Naive thymus-derived CD4-positive, alpha-beta T cell (primary cell): ENCODE data around the gene PTTG1. TPM values are rescaled to one million over a fixed set of nuclear protein-coding genes. Genes with fewer than 3 reads are reported as not detected.

ENCODE experiments used
- ATAC-seq: fragments of 150-1000 bp; cut with Tn5 transposase; 2 replicates; pipeline ENCODE4 v1.10.0; 2021; ENCODE audit warnings: mild to moderate bottlenecking, moderate library complexity
- CTCF ChIA-PET: fragments of 350-600 bp; sonication (Branson Sonifier 250); formaldehyde crosslinking; loops from one replicate; lab custom pipeline; 2021; ENCODE audit warnings: antibody characterized with exemption; lab: Charles Lee
- POLR2A ChIA-PET: fragments of 350-600 bp; sonication (Branson Sonifier 250); formaldehyde crosslinking; loops from one replicate; lab custom pipeline; 2021; ENCODE audit warnings: antibody characterized with exemption, inconsistent platforms; lab: Charles Lee
- DNase-seq, 9 donors: peaks; one replicate each; pipeline versions ENCODE4 v3.0.0 to v3.0.0-alpha.2; 2020 to 2022; ENCODE audit warnings: mixed read lengths in 1 of 9
- H3K27ac ChIP-seq: one replicate; pipeline ENCODE4 v1.7.0; 2013; ENCODE audit warnings: mild to moderate bottlenecking, low read depth, low read length, moderate library complexity
- H3K27me3 ChIP-seq, 2 donors: one replicate each; pipeline ENCODE4 v1.7.0; 2013; ENCODE audit warnings: low read length in 2 of 2, mild to moderate bottlenecking in 2 of 2, moderate library complexity in 2 of 2; ENCODE audit not compliant: control insufficient read depth in 2 of 2, insufficient read depth in 2 of 2
- H3K36me3 ChIP-seq, 3 experiments: 1 replicate in 2 of 3; 2 replicates in 1 of 3; pipeline ENCODE4 v1.7.0; 2013; ENCODE audit warnings: low read length in 3 of 3, mild to moderate bottlenecking in 3 of 3, moderate library complexity in 1 of 3; ENCODE audit not compliant: insufficient read depth in 3 of 3, control insufficient read depth in 2 of 3
- H3K4me1 ChIP-seq, 2 donors: one replicate each; pipeline ENCODE4 v1.7.0; 2013; ENCODE audit warnings: low read length in 2 of 2, mild to moderate bottlenecking in 2 of 2, moderate library complexity in 1 of 2; ENCODE audit not compliant: control insufficient read depth in 2 of 2, insufficient read depth in 2 of 2
- H3K4me3 ChIP-seq: 2 replicates; pipeline ENCODE4 v1.7.0; 2013; ENCODE audit warnings: mild to moderate bottlenecking, low read length
- H3K9me3 ChIP-seq, 3 experiments: 1 replicate in 2 of 3; 2 replicates in 1 of 3; pipeline ENCODE4 v1.7.0; 2013; ENCODE audit warnings: low read length in 3 of 3; ENCODE audit not compliant: control insufficient read depth in 2 of 3
- H3K27ac Mint-ChIP-seq, 9 donors: one replicate each; pipeline ENCODE4 v1.8.0; 2020 to 2022; ENCODE audit warnings: mixed read lengths in 9 of 9, mild to moderate bottlenecking in 8 of 9, moderate library complexity in 5 of 9, inconsistent platforms in 2 of 9
- H3K27me3 Mint-ChIP-seq, 5 donors: one replicate each; pipeline ENCODE4 v1.8.0; 2021 to 2022; ENCODE audit warnings: mixed read lengths in 5 of 5, mild to moderate bottlenecking in 1 of 5
- H3K36me3 Mint-ChIP-seq, 5 donors: one replicate each; pipeline ENCODE4 v1.8.0; 2020 to 2022; ENCODE audit warnings: mixed read lengths in 5 of 5, mild to moderate bottlenecking in 3 of 5, inconsistent platforms in 1 of 5
- H3K4me1 Mint-ChIP-seq, 7 donors: one replicate each; pipeline ENCODE4 v1.8.0; 2020 to 2022; ENCODE audit warnings: mixed read lengths in 7 of 7, mild to moderate bottlenecking in 3 of 7, inconsistent platforms in 1 of 7
- H3K4me3 Mint-ChIP-seq, 10 donors: one replicate each; pipeline ENCODE4 v1.8.0; 2020 to 2022; ENCODE audit warnings: mild to moderate bottlenecking in 10 of 10, mixed read lengths in 10 of 10, moderate library complexity in 6 of 10, inconsistent platforms in 2 of 10
- H3K9me3 Mint-ChIP-seq, 11 donors: one replicate each; pipeline ENCODE4 v1.8.0; 2020 to 2022; ENCODE audit warnings: mixed read lengths in 11 of 11, mild to moderate bottlenecking in 4 of 11, inconsistent platforms in 1 of 11, moderate library complexity in 1 of 11
- intact Hi-C, 2 donors: fragments of 100-400 bp; cut with micrococcal nuclease; formaldehyde crosslinking; loops; one replicate each; pipeline ENCODE4 v1.15.1; 2023
- polyA plus RNA-seq, 2 donors: library from polyadenylated mRNA; unstranded; fragments of 300-500 nt; fragmentation: Illumina TruSeq; gene quantifications; one replicate each; pipeline ENCODE4 v1.2.3, GENCODE V29; 2021
- total RNA-seq, 6 experiments: library from RNA in 5 of 6; stranded (reverse) in 5 of 6; gene quantifications; 1 replicate in 5 of 6; 2 replicates in 1 of 6; pipeline ENCODE4 v1.2.3 and lab custom pipeline; 2021 to 2026

Gene PTTG1
- total and polyA plus RNA-seq, 7 experiments from 2014 or later, result 3.8 to 97.7 (median 9.5) TPM

DNA sequence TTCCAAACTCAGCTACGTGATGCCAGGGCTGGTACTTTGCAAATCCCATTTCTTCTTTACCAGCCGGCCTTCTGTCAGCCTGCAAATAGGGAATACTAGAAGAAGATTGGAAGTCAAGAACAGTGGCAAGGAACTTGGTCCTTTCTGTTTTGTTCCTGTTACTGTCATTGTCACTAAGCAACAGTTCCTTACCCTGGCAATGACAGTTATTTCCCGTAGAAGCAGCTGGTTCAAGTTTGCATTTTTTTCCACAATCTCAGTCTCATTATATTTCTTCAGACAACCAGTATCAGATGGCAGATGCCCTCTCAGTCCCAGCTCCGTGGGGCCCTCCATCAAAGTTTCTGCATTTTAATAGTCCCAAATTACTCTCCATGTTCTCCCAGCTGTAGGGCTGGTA is 42.1 kb upstream of the PTTG1 start:
- Mint-ChIP-seq H3K36me3 (no peaks in the 10 kb centered on the region), H3K9me3 (peaks cover 0 to 3% (median 0%) of the 10 kb centered on the region in 11 donors), H3K4me1 (no peaks in the 10 kb centered on the region), H3K27me3 (peaks cover 25 to 61% (median 36%) of the 10 kb centered on the region in 5 donors), H3K4me3 (no peak overlapping the region), H3K27ac (no peak overlapping the region)
- H3K27ac ChIP-seq, result no peak overlapping the region
- ATAC-seq (no peak), DNase-seq (no peak)
- CTCF ChIA-PET, result interaction anchor here (1.3 kb wide), 1 partner anchor 60 kb away, joined by 4 read pairs; no protein-coding TSS in a partner anchor
- H3K4me1 ChIP-seq, result no peaks in the 10 kb centered on the region
- H3K36me3 ChIP-seq, result no peaks in the 10 kb centered on the region
- H3K9me3 ChIP-seq, result no peaks in the 10 kb centered on the region
- no peak overlapping the region for H3K4me3 ChIP-seq
- no peaks in the 10 kb centered on the region for H3K27me3 ChIP-seq
- intact Hi-C loops, result no loop called here
- POLR2A ChIA-PET, result no interaction called here

DNA sequence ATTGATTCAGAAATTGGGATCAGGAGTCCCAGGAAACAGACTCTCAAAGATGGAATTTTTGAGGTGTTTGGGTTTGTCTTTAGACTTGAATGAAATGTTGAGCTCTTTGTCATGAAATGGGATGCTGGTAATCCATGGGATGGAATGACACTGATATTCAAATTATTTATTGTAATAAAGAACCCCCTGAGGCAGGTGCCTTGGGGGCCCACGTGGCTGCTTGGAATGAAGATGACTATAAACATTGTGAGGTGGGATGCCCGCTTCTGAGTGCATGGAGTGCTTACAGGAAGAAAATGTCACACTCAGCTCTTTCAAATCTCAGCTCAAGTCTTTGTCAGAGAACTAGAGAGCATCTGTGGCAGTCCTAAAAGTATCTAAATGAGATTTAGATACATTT is 41.6 kb upstream of the PTTG1 start:
- ATAC-seq (no peak), DNase-seq (no peak)
- no peak overlapping the region for H3K27ac Mint-ChIP-seq
- H3K4me3 Mint-ChIP-seq, result no peak overlapping the region
- Histone ChIP-seq H3K27me3 (no peaks in the 10 kb centered on the region), H3K4me3 (no peak overlapping the region), H3K27ac (no peak overlapping the region), H3K36me3 (no peaks in the 10 kb centered on the region), H3K9me3 (no peaks in the 10 kb centered on the region), H3K4me1 (no peaks in the 10 kb centered on the region)
- intact Hi-C loops, result no loop called here
- ChIA-PET CTCF (interaction anchor here (1.3 kb wide), 1 partner anchor 59 kb away, joined by 4 read pairs; no protein-coding TSS in a partner anchor), POLR2A (no interaction called here)
- H3K36me3 Mint-ChIP-seq, result no peaks in the 10 kb centered on the region
- H3K27me3 Mint-ChIP-seq, result peaks cover 21 to 55% (median 30%) of the 10 kb centered on the region in 5 donors
- no peaks in the 10 kb centered on the region for H3K4me1 Mint-ChIP-seq
- peaks cover 0 to 3% (median 0%) of the 10 kb centered on the region in 11 donors for H3K9me3 Mint-ChIP-seq

DNA sequence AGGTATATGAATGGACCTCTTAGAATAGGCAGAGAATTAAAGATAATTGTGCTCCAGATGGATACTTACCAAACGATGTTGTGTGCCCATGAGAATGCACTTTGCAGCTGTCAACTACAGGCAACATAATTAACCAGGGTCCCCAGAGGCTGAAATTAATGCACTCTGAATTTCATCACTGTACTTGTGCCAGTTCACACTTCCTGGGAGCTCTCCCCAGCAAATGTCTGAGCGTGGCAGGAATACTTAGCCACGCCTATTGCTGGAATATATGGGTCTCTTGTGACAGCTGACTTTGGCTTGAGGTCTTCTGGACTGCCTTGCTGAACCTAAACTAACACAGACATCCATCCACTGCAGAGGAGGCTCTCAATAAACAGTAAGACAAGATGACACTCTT is 39.3 kb upstream of the PTTG1 start:
- peaks cover 9 to 43% (median 14%) of the 10 kb centered on the region in 5 donors for H3K27me3 Mint-ChIP-seq
- peaks cover 0 to 3% (median 0%) of the 10 kb centered on the region in 5 donors for H3K36me3 Mint-ChIP-seq
- H3K4me3 Mint-ChIP-seq, result no peak overlapping the region
- ChIA-PET POLR2A (no interaction called here), CTCF (no interaction called here)
- peaks cover 0 to 10% (median 3%) of the 10 kb centered on the region in 11 donors for H3K9me3 Mint-ChIP-seq
- peaks cover 0 to 5% (median 0%) of the 10 kb centered on the region in 3 experiments for H3K9me3 ChIP-seq
- DNase-seq (no peak), ATAC-seq (no peak)
- no peak overlapping the region for H3K27ac Mint-ChIP-seq
- H3K27ac ChIP-seq, result no peak overlapping the region
- H3K4me1 Mint-ChIP-seq, result no peaks in the 10 kb centered on the region
- H3K36me3 ChIP-seq, result no peaks in the 10 kb centered on the region
- no peaks in the 10 kb centered on the region for H3K27me3 ChIP-seq
- no peaks in the 10 kb centered on the region for H3K4me1 ChIP-seq
- no peak overlapping the region for H3K4me3 ChIP-seq
- intact Hi-C loops, result no loop called here

DNA sequence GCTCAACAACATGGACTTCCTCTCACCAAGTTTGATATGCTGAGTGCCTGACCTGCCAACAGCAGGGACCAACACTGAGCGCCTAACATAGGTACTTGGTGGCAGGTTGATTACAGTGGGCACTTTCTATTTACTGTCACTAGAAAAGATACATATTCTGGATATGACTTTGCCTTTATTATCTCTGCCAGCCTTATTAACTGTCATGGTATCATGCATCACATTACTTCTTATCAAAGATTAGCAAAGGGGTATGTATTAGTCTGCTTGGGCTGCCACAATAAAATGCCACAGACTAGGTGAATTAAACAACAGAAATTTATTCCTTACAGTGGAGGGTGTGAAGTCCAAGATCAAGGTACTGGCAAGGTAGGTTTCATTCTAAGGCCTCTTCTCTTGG is 37.0 kb upstream of the PTTG1 start:
- POLR2A ChIA-PET, result no interaction called here
- no peaks in the 10 kb centered on the region for H3K4me1 Mint-ChIP-seq

DNA sequence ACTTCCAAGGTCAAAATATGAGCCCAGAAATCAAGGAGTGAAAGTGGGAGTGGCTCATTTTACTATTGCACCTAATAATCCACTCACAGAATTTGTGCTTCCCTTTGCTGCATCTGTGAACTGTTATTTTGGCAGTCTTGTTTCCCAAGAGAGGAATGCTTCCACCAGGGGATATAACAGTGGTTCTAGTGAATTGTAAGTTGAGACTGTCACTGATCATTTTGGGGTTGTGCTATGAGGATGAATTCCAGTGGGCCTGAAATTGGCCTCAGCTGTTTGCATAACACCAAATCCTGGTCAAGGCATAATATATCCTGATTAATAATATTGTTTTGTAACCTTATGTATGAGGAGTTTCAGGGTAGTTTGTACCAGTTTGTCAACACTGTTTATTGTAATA is 36.2 kb upstream of the PTTG1 start:
- no peaks in the 10 kb centered on the region for H3K4me1 ChIP-seq
- H3K27ac ChIP-seq, result no peak overlapping the region
- Mint-ChIP-seq H3K9me3 (peaks cover 0 to 24% (median 13%) of the 10 kb centered on the region in 11 donors), H3K27me3 (peaks cover 0 to 27% (median 0%) of the 10 kb centered on the region in 5 donors), H3K4me1 (no peaks in the 10 kb centered on the region), H3K36me3 (peaks cover 0 to 8% (median 3%) of the 10 kb centered on the region in 5 donors), H3K27ac (no peak overlapping the region), H3K4me3 (no peak overlapping the region)
- DNase-seq, result no peak
- POLR2A ChIA-PET, result no interaction called here
- H3K36me3 ChIP-seq, result no peaks in the 10 kb centered on the region
- intact Hi-C loops, result no loop called here
- no peak for ATAC-seq
- no peak overlapping the region for H3K4me3 ChIP-seq
- no peaks in the 10 kb centered on the region for H3K27me3 ChIP-seq
- CTCF ChIA-PET, result no interaction called here
- peaks cover 0 to 7% (median 0%) of the 10 kb centered on the region in 3 experiments for H3K9me3 ChIP-seq

More for the DNA sequence above, 37.0 kb upstream of the PTTG1 start:
- no peaks in the 10 kb centered on the region for H3K36me3 ChIP-seq
- H3K27me3 ChIP-seq, result no peaks in the 10 kb centered on the region
- CTCF ChIA-PET, result no interaction called here
- intact Hi-C loops, result no loop called here
- H3K27ac ChIP-seq, result no peak overlapping the region
- no peak for ATAC-seq
- H3K4me1 ChIP-seq, result no peaks in the 10 kb centered on the region
- H3K9me3 ChIP-seq, result peaks cover 0 to 7% (median 0%) of the 10 kb centered on the region in 3 experiments
- Mint-ChIP-seq H3K4me3 (no peak overlapping the region), H3K36me3 (peaks cover 0 to 8% (median 3%) of the 10 kb centered on the region in 5 donors), H3K9me3 (peaks cover 0 to 24% (median 13%) of the 10 kb centered on the region in 11 donors), H3K27ac (no peak overlapping the region), H3K27me3 (peaks cover 3 to 35% (median 6%) of the 10 kb centered on the region in 5 donors)
- no peak overlapping the region for H3K4me3 ChIP-seq
- DNase-seq, result no peak

DNA sequence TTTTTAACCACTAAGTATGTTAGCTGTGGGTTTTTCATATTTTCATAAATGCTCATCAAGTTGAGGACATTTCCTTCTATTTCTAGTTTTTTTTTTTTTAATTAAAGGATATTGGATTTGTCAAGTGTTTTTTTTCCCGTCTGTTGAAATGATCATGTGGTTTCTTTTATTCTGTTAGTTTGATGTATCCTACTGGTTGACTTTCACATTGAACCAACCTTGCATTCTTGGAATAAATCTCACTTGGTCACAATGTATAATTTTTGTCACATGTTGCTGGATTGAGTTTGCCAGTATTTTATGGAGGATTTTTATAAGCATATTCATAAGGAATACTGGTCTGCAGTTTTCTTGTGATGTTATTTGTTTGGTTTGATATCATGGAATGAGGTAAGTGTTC is 34.2 kb upstream of the PTTG1 start:
- no peak for DNase-seq
- Histone ChIP-seq H3K27me3 (no peaks in the 10 kb centered on the region), H3K9me3 (peaks cover 0 to 7% (median 0%) of the 10 kb centered on the region in 3 experiments), H3K4me1 (no peaks in the 10 kb centered on the region), H3K4me3 (no peak overlapping the region), H3K36me3 (no peaks in the 10 kb centered on the region), H3K27ac (no peak overlapping the region)
- ChIA-PET POLR2A (no interaction called here), CTCF (interaction anchor here (0.7 kb wide), 1 partner anchor 11 kb away, joined by 3 read pairs; no protein-coding TSS in a partner anchor)
- Mint-ChIP-seq H3K27ac (no peak overlapping the region), H3K27me3 (peaks cover 0 to 11% (median 0%) of the 10 kb centered on the region in 5 donors), H3K9me3 (peaks cover 0 to 24% (median 13%) of the 10 kb centered on the region in 11 donors), H3K4me3 (no peak overlapping the region), H3K36me3 (peaks cover 0 to 8% (median 3%) of the 10 kb centered on the region in 5 donors), H3K4me1 (no peaks in the 10 kb centered on the region)
- intact Hi-C loops, result no loop called here
- no peak for ATAC-seq
